PFSK-1 (cell line): ENCODE measurements around the gene PIK3C2B. TPM values are rescaled to one million over a fixed set of nuclear protein-coding genes. Genes with fewer than 3 reads are reported as not detected.

Experiments
- FOXP2 ChIP-seq: optimal IDR thresholded peaks from 2 replicates; pipeline ENCODE3; 2011; ENCODE audit warnings: borderline replicate concordance, control low read depth, inconsistent platforms; ENCODE audit not compliant: insufficient read depth; ENCODE audit errors: extremely low read length, extremely low read depth
- POLR2AphosphoS5 ChIP-seq: IDR thresholded peaks from 2 replicates; pipeline ENCODE4 v1.6.1; 2012; ENCODE audit warnings: low read depth, mild to moderate bottlenecking, control low read depth, low read length, moderate library complexity
- REST ChIP-seq, 2 experiments: IDR thresholded peaks; 2 replicates each; pipeline versions ENCODE4 v1.6.1 to v1.8.0; 2011 to 2012; ENCODE audit warnings: low read depth in 2 of 2, low read length in 2 of 2, control low read depth in 1 of 2, inconsistent platforms in 1 of 2, mild to moderate bottlenecking in 1 of 2, moderate library complexity in 1 of 2; ENCODE audit not compliant: insufficient read depth in 1 of 2
- SIN3A ChIP-seq: IDR thresholded peaks from 2 replicates; pipeline ENCODE4 v1.6.1; 2012; ENCODE audit warnings: mild to moderate bottlenecking, low read length, moderate library complexity, borderline replicate concordance; ENCODE audit not compliant: insufficient read depth
- TAF1 ChIP-seq: IDR thresholded peaks from 2 replicates; pipeline ENCODE4 v1.6.1; 2012; ENCODE audit warnings: low read length, control low read depth, borderline replicate concordance; ENCODE audit not compliant: insufficient read depth
- polyA plus RNA-seq: library from polyadenylated mRNA; unstranded; fragments of >200 nt; gene quantifications from one replicate; pipeline ENCODE4 v1.2.1, GENCODE V29; 2012; ENCODE audit warnings: low read depth, missing spikeins; ENCODE audit not compliant: insufficient read length

Gene PIK3C2B, protein sequence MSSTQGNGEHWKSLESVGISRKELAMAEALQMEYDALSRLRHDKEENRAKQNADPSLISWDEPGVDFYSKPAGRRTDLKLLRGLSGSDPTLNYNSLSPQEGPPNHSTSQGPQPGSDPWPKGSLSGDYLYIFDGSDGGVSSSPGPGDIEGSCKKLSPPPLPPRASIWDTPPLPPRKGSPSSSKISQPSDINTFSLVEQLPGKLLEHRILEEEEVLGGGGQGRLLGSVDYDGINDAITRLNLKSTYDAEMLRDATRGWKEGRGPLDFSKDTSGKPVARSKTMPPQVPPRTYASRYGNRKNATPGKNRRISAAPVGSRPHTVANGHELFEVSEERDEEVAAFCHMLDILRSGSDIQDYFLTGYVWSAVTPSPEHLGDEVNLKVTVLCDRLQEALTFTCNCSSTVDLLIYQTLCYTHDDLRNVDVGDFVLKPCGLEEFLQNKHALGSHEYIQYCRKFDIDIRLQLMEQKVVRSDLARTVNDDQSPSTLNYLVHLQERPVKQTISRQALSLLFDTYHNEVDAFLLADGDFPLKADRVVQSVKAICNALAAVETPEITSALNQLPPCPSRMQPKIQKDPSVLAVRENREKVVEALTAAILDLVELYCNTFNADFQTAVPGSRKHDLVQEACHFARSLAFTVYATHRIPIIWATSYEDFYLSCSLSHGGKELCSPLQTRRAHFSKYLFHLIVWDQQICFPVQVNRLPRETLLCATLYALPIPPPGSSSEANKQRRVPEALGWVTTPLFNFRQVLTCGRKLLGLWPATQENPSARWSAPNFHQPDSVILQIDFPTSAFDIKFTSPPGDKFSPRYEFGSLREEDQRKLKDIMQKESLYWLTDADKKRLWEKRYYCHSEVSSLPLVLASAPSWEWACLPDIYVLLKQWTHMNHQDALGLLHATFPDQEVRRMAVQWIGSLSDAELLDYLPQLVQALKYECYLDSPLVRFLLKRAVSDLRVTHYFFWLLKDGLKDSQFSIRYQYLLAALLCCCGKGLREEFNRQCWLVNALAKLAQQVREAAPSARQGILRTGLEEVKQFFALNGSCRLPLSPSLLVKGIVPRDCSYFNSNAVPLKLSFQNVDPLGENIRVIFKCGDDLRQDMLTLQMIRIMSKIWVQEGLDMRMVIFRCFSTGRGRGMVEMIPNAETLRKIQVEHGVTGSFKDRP (N-terminal part only)
- polyA plus RNA-seq, result 5.4 TPM

DNA sequence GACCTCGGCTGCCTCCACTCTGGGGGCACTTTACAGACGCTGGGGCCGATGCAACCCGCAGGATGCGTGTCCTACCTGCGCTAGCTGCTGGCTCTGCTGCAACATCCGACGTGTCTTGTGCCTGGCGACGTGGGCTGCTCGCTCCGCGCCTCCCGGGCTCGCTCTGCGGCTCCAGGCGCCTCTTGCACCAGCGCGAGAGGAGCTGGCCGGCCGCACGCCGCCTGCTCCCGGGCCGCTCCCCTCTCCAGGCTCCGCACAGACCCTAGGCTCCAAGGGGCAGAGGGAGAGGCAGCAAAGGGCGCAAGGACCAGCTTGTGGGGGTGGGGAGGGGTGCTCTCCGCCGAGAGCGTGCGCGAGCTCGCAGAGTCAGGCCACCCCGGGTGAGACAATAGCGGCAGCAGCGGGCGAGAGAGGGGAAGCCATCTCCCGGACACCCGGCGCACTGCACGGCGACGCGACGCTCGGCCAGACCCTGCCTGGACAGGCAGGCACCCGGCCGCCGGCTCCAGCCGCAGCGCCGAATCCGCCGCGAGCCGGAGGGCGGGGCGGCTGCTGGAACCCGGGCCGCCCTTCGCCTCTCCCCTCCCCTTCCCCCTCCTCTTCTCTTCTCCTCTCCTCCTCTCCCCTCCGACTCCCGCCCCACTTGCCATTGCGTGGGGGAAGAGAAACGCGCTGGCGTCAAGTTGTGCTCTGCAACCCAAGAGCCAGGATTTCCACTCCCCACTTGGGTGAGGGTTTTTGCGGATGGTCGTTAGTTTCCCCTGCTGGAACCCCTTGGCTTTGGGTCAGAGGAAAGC is at the start of gene PIK3C2B:
PIK3C2B (minus strand) TSS at position 525 of the 797 bp plus-strand sequence. CDS start 25,003 bp downstream, outside the sequence.
- TF ChIP-seq TAF1 (peak; percentile 63; the same call in 1 of the 2 replicates), FOXP2 (peak; percentile 36), SIN3A (no peak), POLR2AphosphoS5 (peak; percentile 78), REST (IDR thresholded peaks at IDR 0.05; ENCODE audit: insufficient read depth in 1 of 2, low read depth in 2 of 2, low read length in 2 of 2) (peak in 1 of 2 experiments; percentile 55; a peak in 1 of 4 replicates)

- TF ChIP-seq SIN3A, result no peak
These were observed 49.7 kb upstream of the PIK3C2B start for GRCh38 chr1:204544321-204544720.

DNA sequence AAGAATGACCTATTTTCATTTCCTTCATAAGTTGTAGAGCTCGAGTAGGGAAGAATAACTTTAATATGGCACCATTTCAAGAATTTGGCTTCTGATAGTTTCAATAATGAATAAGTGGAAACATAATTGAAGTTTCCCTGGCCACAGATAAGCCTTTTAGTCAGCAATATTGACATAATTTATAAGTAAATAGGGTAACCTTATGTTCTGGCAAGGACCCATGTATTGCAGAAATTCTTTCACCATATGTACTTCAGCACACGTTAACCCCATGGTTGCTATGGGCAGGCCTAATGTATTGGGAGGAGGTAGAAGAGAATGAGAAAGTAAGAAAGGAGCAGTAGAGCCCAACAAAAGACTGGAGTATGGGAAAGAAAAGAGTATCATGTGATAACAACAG is 47.0 kb upstream of the PIK3C2B start:
- TF ChIP-seq SIN3A (no peak), POLR2AphosphoS5 (no peak), REST (IDR thresholded peaks at IDR 0.05; ENCODE audit: insufficient read depth in 1 of 2, low read depth in 2 of 2, low read length in 2 of 2) (no peak), FOXP2 (no peak), TAF1 (no peak)

GRCh38 chr1:204532832-204533231 is 38.2 kb upstream of the PIK3C2B start:
- TF ChIP-seq REST (IDR thresholded peaks at IDR 0.05; ENCODE audit: insufficient read depth in 1 of 2, low read depth in 2 of 2, low read length in 2 of 2) (no peak), TAF1 (no peak), SIN3A (no peak), POLR2AphosphoS5 (no peak), FOXP2 (no peak)

GRCh38 chr1:204530932-204531331 is 36.3 kb upstream of the PIK3C2B start:
- TF ChIP-seq TAF1 (no peak), FOXP2 (no peak), REST (IDR thresholded peaks at IDR 0.05; ENCODE audit: insufficient read depth in 1 of 2, low read depth in 2 of 2, low read length in 2 of 2) (no peak), POLR2AphosphoS5 (no peak), SIN3A (no peak)
